22Rv1 (cell line): ENCODE results near the gene IBSP.

ENCODE experiments used
- ZFX ChIP-seq: fragments of 450-650 bp; IDR thresholded peaks from 2 replicates; pipeline ENCODE4 v1.6.1; 2017; ENCODE audit warnings: antibody characterized with exemption, borderline replicate concordance
- TF ChIP-seq, protein P1 (sequence below): fragments of 450-650 bp; IDR thresholded peaks from 2 replicates; pipeline ENCODE4 v1.5.1; 2017; ENCODE audit warnings: mild to moderate bottlenecking

DNA sequence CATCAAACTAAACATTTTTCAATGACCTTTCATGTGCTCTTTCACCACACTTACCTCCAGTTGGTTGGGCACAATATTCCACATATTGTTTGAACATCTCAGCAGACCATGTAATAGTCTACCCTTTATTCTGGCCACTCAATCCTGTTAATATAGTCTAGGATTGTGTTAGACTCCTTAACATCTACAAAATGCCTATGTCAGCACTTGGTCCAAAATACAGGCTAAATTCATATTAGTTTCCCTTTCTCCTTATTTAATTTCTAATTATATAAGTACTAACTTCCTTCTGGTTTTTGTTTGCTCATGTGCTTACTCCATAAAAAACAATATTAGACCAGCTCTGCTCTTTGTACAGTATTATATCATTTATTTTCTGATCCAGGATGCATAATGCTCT, 54.5 kb downstream of the IBSP start:
- TF ChIP-seq, protein P1, sequence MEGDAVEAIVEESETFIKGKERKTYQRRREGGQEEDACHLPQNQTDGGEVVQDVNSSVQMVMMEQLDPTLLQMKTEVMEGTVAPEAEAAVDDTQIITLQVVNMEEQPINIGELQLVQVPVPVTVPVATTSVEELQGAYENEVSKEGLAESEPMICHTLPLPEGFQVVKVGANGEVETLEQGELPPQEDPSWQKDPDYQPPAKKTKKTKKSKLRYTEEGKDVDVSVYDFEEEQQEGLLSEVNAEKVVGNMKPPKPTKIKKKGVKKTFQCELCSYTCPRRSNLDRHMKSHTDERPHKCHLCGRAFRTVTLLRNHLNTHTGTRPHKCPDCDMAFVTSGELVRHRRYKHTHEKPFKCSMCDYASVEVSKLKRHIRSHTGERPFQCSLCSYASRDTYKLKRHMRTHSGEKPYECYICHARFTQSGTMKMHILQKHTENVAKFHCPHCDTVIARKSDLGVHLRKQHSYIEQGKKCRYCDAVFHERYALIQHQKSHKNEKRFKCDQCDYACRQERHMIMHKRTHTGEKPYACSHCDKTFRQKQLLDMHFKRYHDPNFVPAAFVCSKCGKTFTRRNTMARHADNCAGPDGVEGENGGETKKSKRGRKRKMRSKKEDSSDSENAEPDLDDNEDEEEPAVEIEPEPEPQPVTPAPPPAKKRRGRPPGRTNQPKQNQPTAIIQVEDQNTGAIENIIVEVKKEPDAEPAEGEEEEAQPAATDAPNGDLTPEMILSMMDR: no peak
- no peak for TF ChIP-seq ZFX
